BJ (cell line): ENCODE measurements around the gene NID2. TPM values are rescaled to one million over a fixed set of nuclear protein-coding genes. Genes with fewer than 3 reads are reported as not detected.

Experiments
- CTCF ChIA-PET: fragments of 350-600 bp; formaldehyde crosslinking; extraction: SDS; loops from one replicate; lab custom pipeline; 2021; ENCODE audit warnings: antibody characterized with exemption, inconsistent platforms; lab: Yijun Ruan, JAX
- POLR2A ChIA-PET: fragments of 300-600 bp; sonication (Branson Sonifier 250); formaldehyde crosslinking; extraction: SDS; loops from one replicate; lab custom pipeline; 2021; ENCODE audit warnings: antibody characterized with exemption; lab: Charles Lee
- DNase-seq: peaks from one replicate; pipeline ENCODE4 v3.0.0-alpha.2; 2011; ENCODE audit warnings: low read depth
- H3K27me3 ChIP-seq: 2 replicates; pipeline ENCODE4 v1.6.0; 2011; ENCODE audit warnings: low read length; ENCODE audit not compliant: control insufficient read depth, insufficient read depth
- H3K36me3 ChIP-seq: 2 replicates; pipeline ENCODE4 v1.5.1; 2011; ENCODE audit warnings: low read length; ENCODE audit not compliant: control insufficient read depth, insufficient read depth
- H3K4me3 ChIP-seq: 2 replicates; pipeline ENCODE4 v1.5.1; 2011; ENCODE audit warnings: low read depth, mild to moderate bottlenecking, control low read depth, low read length
- polyA plus RNA-seq: library from polyadenylated mRNA; depleted of rRNA; stranded (reverse); fragments of >200 nt; gene quantifications from 2 replicates; pipeline ENCODE4 v1.2.3, GENCODE V29; 2011
- TF ChIP-seq, protein P1 (sequence below): IDR thresholded peaks from 2 replicates; pipeline ENCODE4 v1.5.1; 2011; ENCODE audit warnings: low read depth, mild to moderate bottlenecking, control low read depth, inconsistent platforms, low read length, moderate library complexity; ENCODE audit not compliant: insufficient read depth

NID2 gene
- polyA plus RNA-seq, 1 experiment = 279 TPM

DNA sequence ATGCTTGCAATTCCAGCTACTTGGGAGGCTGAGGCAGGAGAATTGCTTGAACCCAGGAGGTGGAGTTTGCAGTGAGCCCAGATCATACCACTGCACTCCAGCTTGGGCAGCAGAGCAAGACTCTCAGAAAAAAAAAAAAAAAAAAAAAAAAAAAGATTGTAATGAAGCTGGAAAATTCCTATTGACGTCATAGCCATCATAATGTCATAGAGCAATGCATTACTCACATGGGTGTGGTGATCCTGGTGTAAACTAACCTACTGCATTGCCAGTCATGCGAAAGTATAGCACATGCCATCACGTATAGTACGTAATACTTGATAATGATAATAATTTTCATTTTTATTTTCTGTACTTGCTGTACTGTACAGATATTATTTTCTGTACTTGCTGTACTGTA is 42.7 kb upstream of the NID2 start:
- DNase-seq = no peak
- TF ChIP-seq, protein P1, sequence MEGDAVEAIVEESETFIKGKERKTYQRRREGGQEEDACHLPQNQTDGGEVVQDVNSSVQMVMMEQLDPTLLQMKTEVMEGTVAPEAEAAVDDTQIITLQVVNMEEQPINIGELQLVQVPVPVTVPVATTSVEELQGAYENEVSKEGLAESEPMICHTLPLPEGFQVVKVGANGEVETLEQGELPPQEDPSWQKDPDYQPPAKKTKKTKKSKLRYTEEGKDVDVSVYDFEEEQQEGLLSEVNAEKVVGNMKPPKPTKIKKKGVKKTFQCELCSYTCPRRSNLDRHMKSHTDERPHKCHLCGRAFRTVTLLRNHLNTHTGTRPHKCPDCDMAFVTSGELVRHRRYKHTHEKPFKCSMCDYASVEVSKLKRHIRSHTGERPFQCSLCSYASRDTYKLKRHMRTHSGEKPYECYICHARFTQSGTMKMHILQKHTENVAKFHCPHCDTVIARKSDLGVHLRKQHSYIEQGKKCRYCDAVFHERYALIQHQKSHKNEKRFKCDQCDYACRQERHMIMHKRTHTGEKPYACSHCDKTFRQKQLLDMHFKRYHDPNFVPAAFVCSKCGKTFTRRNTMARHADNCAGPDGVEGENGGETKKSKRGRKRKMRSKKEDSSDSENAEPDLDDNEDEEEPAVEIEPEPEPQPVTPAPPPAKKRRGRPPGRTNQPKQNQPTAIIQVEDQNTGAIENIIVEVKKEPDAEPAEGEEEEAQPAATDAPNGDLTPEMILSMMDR = no peak
- CTCF ChIA-PET = interaction anchor here (0.7 to 1.2 kb wide), 4 partner anchors 21 to 40 kb away, joined by 3 to 5 read pairs (median 3); no protein-coding TSS in a partner anchor
- H3K36me3 ChIP-seq = no peaks in the 10 kb centered on the region
- POLR2A ChIA-PET = no interaction called here
- no peaks in the 10 kb centered on the region for H3K27me3 ChIP-seq
- H3K4me3 ChIP-seq = no peak overlapping the region

DNA sequence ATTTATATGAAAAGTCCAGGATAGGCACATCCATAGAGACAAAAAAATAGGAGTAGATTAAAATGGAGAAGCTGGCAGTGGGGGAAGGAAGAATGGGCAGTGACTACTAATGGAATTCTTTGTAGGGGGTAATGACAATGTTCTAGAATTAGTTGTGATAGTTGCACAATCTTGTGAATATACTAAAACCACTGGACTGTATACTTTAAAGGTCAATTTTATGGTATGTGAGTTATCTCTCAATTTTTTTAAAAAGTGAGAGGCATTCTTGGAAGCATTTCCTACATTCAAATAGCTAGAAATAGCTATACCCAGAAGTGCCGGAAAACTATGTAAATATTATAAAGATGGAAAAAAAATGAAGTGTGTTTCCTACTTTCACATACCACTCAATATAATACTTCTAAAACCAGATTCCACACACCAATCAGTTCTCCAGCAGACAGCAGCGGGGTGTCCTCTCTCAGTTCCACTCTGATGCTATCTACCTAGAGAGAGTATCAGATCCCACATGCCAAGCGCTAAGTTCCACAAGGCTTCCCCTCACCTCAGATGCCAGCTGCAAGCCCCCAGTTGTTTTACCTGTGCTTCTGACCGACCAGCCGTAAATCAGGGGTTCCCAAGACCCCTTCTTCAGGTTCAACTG is 41.7 kb upstream of the NID2 start:
- Histone ChIP-seq H3K27me3 (no peaks in the 10 kb centered on the region), H3K36me3 (no peaks in the 10 kb centered on the region), H3K4me3 (no peak overlapping the region)
- POLR2A ChIA-PET = interaction anchor here (0.6 to 0.8 kb wide), 2 partner anchors 15 to 570 kb away, joined by 3 read pairs; no protein-coding TSS in a partner anchor
- CTCF ChIA-PET = interaction anchor here (0.6 to 1.2 kb wide), 5 partner anchors 22 to 424 kb away, joined by 3 to 6 read pairs (median 3); no protein-coding TSS in a partner anchor
- DNase-seq = no peak
- TF ChIP-seq, protein P1 = no peak

DNA sequence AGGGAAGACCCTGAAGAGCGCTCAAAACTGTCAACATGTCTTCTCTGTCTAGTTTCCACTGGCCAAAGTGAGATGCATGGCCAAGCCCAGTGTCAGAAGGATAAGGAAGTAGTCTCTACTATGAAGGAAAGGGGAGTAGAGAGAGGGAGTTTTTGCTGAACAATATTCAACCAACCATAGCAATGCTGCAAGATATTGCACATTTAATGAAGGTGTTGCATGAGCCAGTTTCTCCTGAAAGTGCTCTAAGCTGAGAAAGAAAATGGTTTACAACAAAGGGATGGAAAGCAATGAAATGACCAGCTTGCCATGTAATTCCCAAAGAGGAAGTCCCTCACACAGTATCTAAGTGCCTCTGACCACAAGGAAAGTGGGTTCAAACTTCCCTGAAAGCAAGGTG is 40.0 kb upstream of the NID2 start:
- no peak for DNase-seq

DNA sequence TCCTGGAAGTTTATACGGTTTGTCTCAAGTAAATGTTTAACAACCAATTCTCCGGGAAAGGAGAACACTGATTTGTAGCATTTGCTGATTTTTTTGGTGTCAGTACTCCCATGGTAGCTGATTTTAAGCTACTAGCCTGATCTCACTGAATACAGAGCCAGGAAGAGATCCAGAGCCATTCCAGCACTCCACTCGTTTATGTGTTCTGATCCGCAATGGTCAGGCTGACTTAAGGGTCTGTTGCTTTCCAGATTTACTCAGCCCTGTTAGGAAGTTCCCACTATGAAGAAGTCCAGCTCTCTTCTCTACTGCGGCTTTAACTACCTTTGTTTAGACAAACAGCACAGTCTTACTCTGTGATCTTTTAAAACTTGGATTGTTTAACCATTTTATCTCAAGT is 38.0 kb upstream of the NID2 start:
- CTCF ChIA-PET = interaction anchor here (0.6 to 1.1 kb wide), 2 partner anchors 9 to 288 kb away, joined by 3 read pairs; no protein-coding TSS in a partner anchor
- POLR2A ChIA-PET = no interaction called here
- Histone ChIP-seq H3K36me3 (no peaks in the 10 kb centered on the region), H3K4me3 (no peak overlapping the region), H3K27me3 (no peaks in the 10 kb centered on the region)
- DNase-seq = no peak
- TF ChIP-seq, protein P1 = no peak

More for the DNA sequence above, 40.0 kb upstream of the NID2 start:
- ChIA-PET POLR2A (no interaction called here), CTCF (interaction anchor here (0.9 to 1.3 kb wide), 3 partner anchors 20 to 27 kb away, joined by 3 to 4 read pairs (median 4); no protein-coding TSS in a partner anchor)
- Histone ChIP-seq H3K36me3 (no peaks in the 10 kb centered on the region), H3K4me3 (no peak overlapping the region), H3K27me3 (no peaks in the 10 kb centered on the region)
- TF ChIP-seq, protein P1 = no peak

DNA sequence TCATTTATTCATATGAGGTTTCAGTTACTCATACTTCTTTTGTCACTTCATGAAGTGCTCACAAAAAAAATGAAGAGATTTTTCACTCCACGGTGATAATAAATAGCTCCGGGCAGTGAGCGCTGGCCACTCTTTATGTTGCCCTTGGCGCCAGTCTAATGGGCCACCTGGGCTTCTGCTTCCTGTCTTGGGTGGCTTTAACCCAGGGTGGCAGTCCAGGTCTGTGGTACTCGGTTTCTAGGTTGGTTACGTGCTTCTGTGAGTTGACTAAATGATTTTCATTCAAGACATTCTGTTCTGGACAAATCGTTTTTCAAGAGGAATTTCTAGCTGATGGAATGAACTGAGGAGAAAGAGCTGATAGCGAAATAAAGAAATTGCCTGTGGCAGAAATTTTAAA is 34.6 kb upstream of the NID2 start:
- POLR2A ChIA-PET = no interaction called here
- Histone ChIP-seq H3K27me3 (no peaks in the 10 kb centered on the region), H3K4me3 (no peak overlapping the region), H3K36me3 (no peaks in the 10 kb centered on the region)
- CTCF ChIA-PET = interaction anchor here (1.7 to 1.8 kb wide), 2 partner anchors 14 to 21 kb away, joined by 3 to 4 read pairs; no protein-coding TSS in a partner anchor
- TF ChIP-seq, protein P1 = no peak
- no peak for DNase-seq
